Stomach (tissue), 9 donors: ENCODE data around the gene FCN2. TPM values are rescaled to one million over a fixed set of nuclear protein-coding genes. Genes with fewer than 3 reads are reported as not detected.

ENCODE experiments used
- DNase-seq, 2 donors: peaks; one replicate each; pipeline versions ENCODE4 v3.0.0 to v3.0.0-alpha.2; 2013 to 2019
- H3K27ac ChIP-seq, 5 donors: fragments of 200-600 bp in 4 of 5; sonication (generic) in 4 of 5; one replicate each; pipeline ENCODE4 v1.5.1; 2013 to 2019; ENCODE audit warnings: mild to moderate bottlenecking in 1 of 5, moderate library complexity in 1 of 5
- H3K27me3 ChIP-seq, 3 donors: fragments of 200-600 bp; sonication (generic); one replicate each; pipeline ENCODE4 v1.5.1; 2017 to 2019; ENCODE audit warnings: mixed run types in 1 of 3
- H3K36me3 ChIP-seq, 4 donors: fragments of 200-600 bp; sonication (generic); 1 replicate in 3 of 4; 2 replicates in 1 of 4; pipeline ENCODE4 v1.5.1; 2016 to 2019
- H3K4me1 ChIP-seq, 4 donors: fragments of 200-600 bp; sonication (generic); one replicate each; pipeline ENCODE4 v1.5.1; 2016 to 2019
- H3K4me3 ChIP-seq, 4 donors: fragments of 200-600 bp; sonication (generic) in 3 of 4; one replicate each; pipeline ENCODE4 v1.5.1; 2016 to 2019; ENCODE audit warnings: mild to moderate bottlenecking in 1 of 4
- H3K9me3 ChIP-seq, 4 donors: fragments of 200-600 bp; sonication (generic); one replicate each; pipeline ENCODE4 v1.5.1; 2016 to 2019
- EP300 ChIP-seq: sonication (generic); formaldehyde crosslinking; IDR thresholded peaks from one replicate; pipeline ENCODE4 v1.6.1; 2017; ENCODE audit warnings: antibody characterized with exemption
- POLR2A ChIP-seq, 4 donors: fragments of 450-650 bp; IDR thresholded peaks; one replicate each; pipeline ENCODE4 v1.6.1; 2016; ENCODE audit warnings: antibody characterized with exemption in 4 of 4, control low read depth in 2 of 4, mild to moderate bottlenecking in 1 of 4, moderate library complexity in 1 of 4
- POLR2AphosphoS5 ChIP-seq, 3 donors: sonication (generic); formaldehyde crosslinking; IDR thresholded peaks; one replicate each; pipeline ENCODE4 v1.6.1; 2016; ENCODE audit warnings: antibody characterized with exemption in 3 of 3
- WGBS, 5 donors: extraction: QIAGEN DNeasy Blood & Tissue Kit in 3 of 5; methylation state at CpG; one replicate each; pipeline versions ENCODE4 v1.1.5 to v1.1.7; 2013 to 2018; 5-methylcytosine and 5-hydroxymethylcytosine counted together
- intact Hi-C: fragments of 100-400 bp; cut with DNase I; formaldehyde crosslinking; loops from one replicate; pipeline ENCODE4 v1.15.1; 2023; ENCODE audit warnings: low total_unique reads
- polyA plus RNA-seq, 3 donors: library from polyadenylated mRNA; stranded (reverse); fragments of 200-250 nt; gene quantifications; one replicate each; pipeline ENCODE4 v1.2.3, GENCODE V29; 2013
- total RNA-seq, 5 donors: library from RNA; depleted of rRNA; stranded (reverse); fragments of >200 nt; gene quantifications; one replicate each; pipeline versions ENCODE4 v1.1.0 to v1.2.3, GENCODE V29; 2014 to 2016
- TF ChIP-seq, protein P1 (sequence below), 7 experiments: fragments of 450-650 bp in 4 of 7; fragments of 200-600 bp in 3 of 7; sonication (generic) in 3 of 7; IDR thresholded peaks; one replicate each; pipeline ENCODE4 v1.5.1; 2016 to 2019; ENCODE audit warnings: antibody characterized with exemption in 7 of 7, control low read depth in 2 of 7, mild to moderate bottlenecking in 1 of 7
- donor health status: healthy with polysubstance abuse.
- donor health status: Bipolar disorder and iron deficiency.
- donor health status: healthy.

FCN2 gene
- total and polyA plus RNA-seq, 8 donors, result 0.13 TPM; not detected in 7

- no peak for DNase-seq
- 56 to 81% (median 79%) methylated on average over 7 to 17 of the region's 17 CpGs for WGBS, 5 donors
- H3K4me3 ChIP-seq, result no peak overlapping the region
- no peaks in the 10 kb centered on the region for H3K9me3 ChIP-seq
- intact Hi-C loops, result no loop called here
- H3K36me3 ChIP-seq, result no peaks in the 10 kb centered on the region
- H3K27ac ChIP-seq, result no peak overlapping the region
- no peaks in the 10 kb centered on the region for H3K4me1 ChIP-seq
- peaks cover 0 to 24% (median 0%) of the 10 kb centered on the region in 3 donors for H3K27me3 ChIP-seq
- TF ChIP-seq EP300 (no peak), POLR2AphosphoS5 (IDR thresholded peaks at IDR 0.05) (no peak), POLR2A (IDR thresholded peaks at IDR 0.05) (no peak)
- TF ChIP-seq, protein P1, sequence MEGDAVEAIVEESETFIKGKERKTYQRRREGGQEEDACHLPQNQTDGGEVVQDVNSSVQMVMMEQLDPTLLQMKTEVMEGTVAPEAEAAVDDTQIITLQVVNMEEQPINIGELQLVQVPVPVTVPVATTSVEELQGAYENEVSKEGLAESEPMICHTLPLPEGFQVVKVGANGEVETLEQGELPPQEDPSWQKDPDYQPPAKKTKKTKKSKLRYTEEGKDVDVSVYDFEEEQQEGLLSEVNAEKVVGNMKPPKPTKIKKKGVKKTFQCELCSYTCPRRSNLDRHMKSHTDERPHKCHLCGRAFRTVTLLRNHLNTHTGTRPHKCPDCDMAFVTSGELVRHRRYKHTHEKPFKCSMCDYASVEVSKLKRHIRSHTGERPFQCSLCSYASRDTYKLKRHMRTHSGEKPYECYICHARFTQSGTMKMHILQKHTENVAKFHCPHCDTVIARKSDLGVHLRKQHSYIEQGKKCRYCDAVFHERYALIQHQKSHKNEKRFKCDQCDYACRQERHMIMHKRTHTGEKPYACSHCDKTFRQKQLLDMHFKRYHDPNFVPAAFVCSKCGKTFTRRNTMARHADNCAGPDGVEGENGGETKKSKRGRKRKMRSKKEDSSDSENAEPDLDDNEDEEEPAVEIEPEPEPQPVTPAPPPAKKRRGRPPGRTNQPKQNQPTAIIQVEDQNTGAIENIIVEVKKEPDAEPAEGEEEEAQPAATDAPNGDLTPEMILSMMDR (IDR thresholded peaks at IDR 0.05), result no peak
Observed at GRCh38 chr9:134869554-134870300, 10.9 kb upstream of the FCN2 start.

DNA sequence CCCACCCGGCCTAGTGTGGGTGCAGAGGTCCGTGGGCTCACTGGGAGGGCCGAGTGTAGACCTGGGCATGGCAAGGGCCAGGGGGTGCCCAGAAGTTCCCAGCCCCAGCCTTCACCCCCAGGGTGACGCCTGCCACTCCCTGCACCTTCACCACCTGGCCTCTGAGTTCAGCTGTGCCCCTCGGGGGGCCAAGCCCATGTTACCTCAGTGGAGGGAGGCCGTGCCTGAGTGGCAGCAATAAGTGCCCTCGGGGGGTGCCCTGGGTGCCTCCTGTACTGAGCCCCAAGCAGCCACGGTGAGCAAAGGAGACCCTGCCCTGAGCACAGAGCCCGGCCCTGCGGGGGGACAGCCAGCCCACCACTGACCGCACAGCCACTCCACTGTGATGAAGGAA, 10.3 kb upstream of the FCN2 start:
- peaks cover 0 to 20% (median 0%) of the 10 kb centered on the region in 3 donors for H3K27me3 ChIP-seq
- no peaks in the 10 kb centered on the region for H3K4me1 ChIP-seq
- whole genome bisulfite sequencing, 5 donors, result 77 to 95% (median 83%) methylated on average over 4 to 11 of the region's 11 CpGs
- H3K9me3 ChIP-seq, result no peaks in the 10 kb centered on the region
- TF ChIP-seq POLR2AphosphoS5 (IDR thresholded peaks at IDR 0.05) (no peak), POLR2A (IDR thresholded peaks at IDR 0.05) (no peak), EP300 (no peak)
- TF ChIP-seq, protein P1 (IDR thresholded peaks at IDR 0.05), result no peak
- intact Hi-C loops, result no loop called here
- DNase-seq, result no peak
- no peaks in the 10 kb centered on the region for H3K36me3 ChIP-seq
- H3K27ac ChIP-seq, result no peak overlapping the region
- no peak overlapping the region for H3K4me3 ChIP-seq

- intact Hi-C loops, result no loop called here
- 68 to 78% (median 77%) methylated on average over 27 to 30 of the region's 30 CpGs for WGBS, 5 donors
- no peak for TF ChIP-seq POLR2A (IDR thresholded peaks at IDR 0.05)
- TF ChIP-seq, protein P1 (IDR thresholded peaks at IDR 0.05), result no peak
- no peak for TF ChIP-seq EP300
- no peak for TF ChIP-seq POLR2AphosphoS5 (IDR thresholded peaks at IDR 0.05)
Observed at GRCh38 chr9:134870746-134871662, 9.6 kb upstream of the FCN2 start.

GRCh38 chr9:134871697-134872340, 8.8 kb upstream of the FCN2 start:
- TF ChIP-seq POLR2AphosphoS5 (IDR thresholded peaks at IDR 0.05) (no peak), POLR2A (IDR thresholded peaks at IDR 0.05) (no peak), EP300 (no peak)
- TF ChIP-seq, protein P1 (IDR thresholded peaks at IDR 0.05), result no peak
- peak in 1 of 2 donors; percentile 72 for DNase-seq
- H3K27ac ChIP-seq, result no peak overlapping the region
- H3K36me3 ChIP-seq, result no peaks in the 10 kb centered on the region
- intact Hi-C loops, result no loop called here
- peaks cover 0 to 20% (median 0%) of the 10 kb centered on the region in 3 donors for H3K27me3 ChIP-seq
- H3K4me3 ChIP-seq, result no peak overlapping the region
- H3K9me3 ChIP-seq, result no peaks in the 10 kb centered on the region
- H3K4me1 ChIP-seq, result no peaks in the 10 kb centered on the region
- 43 to 68% (median 65%) methylated on average over 16 of the region's 16 CpGs for WGBS, 5 donors

More at GRCh38 chr9:134870746-134871662, 9.6 kb upstream of the FCN2 start:
- Histone ChIP-seq H3K9me3 (no peaks in the 10 kb centered on the region), H3K36me3 (no peaks in the 10 kb centered on the region), H3K27ac (no peak overlapping the region), H3K4me3 (no peak overlapping the region), H3K4me1 (no peaks in the 10 kb centered on the region), H3K27me3 (peaks cover 0 to 20% (median 0%) of the 10 kb centered on the region in 3 donors)
- no peak for DNase-seq
